ENCODE results near the gene CSNK1E.

Gene CSNK1E

DNA sequence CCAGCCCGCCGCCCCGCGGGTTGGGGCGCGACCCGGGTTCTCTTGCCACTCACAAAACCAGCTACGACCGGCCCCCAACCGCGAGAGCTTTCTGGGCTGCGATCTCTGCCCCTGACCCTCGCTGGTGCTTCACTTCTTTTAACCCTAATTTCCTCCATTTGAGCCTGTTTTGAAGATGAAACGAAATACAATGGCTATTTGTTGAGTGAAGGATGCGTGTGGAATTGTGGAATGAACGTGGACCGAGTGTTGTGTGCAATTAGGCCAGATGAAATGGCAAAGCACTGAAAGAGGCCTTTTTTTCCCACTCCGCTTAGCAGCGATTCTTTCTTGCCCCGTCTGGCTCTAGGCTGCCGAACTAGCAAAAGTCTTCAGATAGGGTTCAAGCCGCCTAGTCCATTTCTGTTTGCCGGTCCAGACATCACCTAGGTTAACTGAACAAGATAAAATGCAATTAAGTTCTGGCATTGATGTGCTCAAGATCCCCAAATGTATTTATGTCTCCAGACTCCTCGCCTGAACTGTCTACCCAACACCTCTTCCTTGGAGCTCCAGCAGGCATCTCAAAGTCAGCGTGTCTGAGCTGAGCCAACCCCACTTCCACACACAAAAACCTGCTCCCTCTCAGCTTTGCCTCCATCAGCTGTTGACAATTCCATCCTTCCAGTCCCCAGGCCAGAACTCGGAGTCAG lies 44.0 kb downstream of the CSNK1E start:
- DNase-seq, result no peak

DNA sequence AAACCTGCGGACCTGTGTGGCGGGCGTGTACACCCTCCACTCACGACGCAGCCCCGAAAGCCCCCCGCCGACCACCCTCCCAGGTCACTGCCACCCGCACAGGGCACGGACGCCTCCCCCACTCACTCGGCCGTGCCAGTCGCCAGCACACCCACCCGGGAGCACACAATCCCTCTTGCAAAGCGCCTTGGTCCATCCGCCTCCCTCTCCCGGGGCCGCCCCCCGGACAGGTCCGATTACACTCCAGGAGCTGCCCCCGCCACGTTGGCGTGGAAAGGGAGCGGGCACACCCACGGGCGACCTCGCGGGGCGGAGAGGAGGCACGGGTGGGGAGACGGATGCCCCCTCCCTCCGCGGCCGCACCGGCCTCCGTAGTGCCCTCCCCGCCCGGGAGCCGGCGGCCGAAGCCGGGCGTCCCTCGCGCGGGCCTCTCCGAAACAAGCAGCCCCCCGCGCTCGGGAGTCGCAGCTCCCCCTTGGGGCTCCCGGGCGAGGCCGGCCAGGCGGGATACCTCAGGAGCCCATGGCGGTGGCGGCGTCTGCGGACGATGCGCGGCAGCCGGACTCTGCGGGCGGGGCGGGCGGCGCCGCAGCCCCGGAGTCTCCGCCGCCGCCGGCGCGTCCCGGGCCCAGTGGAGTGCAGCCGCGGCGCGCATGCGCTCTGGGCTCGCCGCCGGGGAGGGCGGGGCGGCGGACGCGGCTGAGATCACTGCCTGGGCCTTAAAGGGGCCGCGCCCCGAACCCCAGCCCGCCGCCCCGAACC lies 44.7 kb downstream of the CSNK1E start, which contains the start of gene TMEM184B:
TMEM184B (minus strand) TSS at position 638 of the 762 bp plus-strand sequence. CDS start 25,049 bp downstream, outside the sequence.
- peak; percentile 82 for DNase-seq

DNA sequence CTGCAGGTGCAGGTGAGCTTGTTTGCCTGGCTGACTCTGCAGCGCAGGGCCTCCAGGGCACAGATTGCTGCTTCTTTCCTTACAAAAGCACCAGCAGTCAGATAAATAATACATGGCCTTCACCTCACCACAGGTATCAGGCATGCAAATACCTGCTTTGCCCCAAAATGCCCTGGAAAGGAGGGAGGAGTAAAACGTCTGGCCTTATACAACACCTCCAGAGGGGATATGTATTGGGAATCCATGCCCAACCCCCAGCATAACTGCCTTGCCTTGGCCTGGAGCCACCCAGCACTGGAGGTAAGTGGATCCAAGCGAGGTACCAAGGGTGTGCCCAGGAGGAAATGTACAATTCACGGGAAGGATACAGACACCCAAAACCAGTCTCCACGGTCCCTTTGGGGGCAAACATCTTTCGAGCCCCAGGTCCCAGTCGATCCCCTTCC lies 45.3 kb downstream of the CSNK1E start:
- DNase-seq, result no peak

GRCh38 chr22:38271101-38271500 lies 46.1 kb downstream of the CSNK1E start:
- DNase-seq, result no peak

GRCh38 chr22:38270091-38270992 lies 46.9 kb downstream of the CSNK1E start:
- no peak for DNase-seq

DNA sequence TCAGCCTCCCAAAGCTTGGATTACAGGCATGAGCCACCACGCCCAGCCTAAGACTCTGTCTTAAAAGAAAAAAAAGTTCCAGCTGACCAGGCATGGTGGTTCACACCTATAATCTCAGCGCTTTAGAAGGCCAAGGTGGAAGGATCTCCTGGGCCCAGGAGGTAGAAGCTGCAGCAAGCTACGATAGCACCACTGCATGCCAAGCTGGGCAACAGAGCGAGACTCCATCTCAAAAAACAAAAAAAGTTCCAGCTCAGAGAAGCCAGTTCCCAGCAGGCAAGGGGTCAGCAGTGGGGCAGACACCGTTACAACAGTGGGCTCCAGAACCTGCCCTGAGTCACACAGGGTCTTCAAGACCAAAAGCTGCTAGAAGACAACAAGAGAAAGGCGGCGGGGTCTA lies 47.8 kb downstream of the CSNK1E start:
- DNase-seq, result no peak

- DNase-seq, result peak; percentile 24
Observed at GRCh38 chr22:38267086-38267485, 50.1 kb downstream of the CSNK1E start.

DNA sequence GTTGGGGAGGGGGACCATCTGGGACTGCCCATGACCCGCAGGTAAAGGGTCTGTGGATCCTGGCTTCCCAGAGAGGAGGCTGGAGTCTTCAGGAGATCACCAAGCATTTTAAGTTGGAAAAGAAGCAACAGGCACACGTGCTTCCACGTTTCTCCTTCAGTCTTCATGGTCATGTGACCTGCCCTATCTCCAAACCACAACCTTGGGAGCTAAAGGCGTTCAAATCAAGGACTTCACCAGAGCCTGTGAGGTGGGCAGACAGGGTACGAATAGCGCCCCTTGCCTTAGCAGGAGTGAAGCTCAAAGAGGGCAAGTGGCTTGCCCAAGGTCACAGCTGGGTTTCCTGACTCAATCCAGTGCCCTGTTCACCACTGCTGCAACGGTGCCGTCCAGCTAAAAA lies 51.1 kb downstream of the CSNK1E start:
- DNase-seq, result no peak

GRCh38 chr22:38264322-38264843 lies 52.9 kb downstream of the CSNK1E start:
- no peak for DNase-seq

DNA sequence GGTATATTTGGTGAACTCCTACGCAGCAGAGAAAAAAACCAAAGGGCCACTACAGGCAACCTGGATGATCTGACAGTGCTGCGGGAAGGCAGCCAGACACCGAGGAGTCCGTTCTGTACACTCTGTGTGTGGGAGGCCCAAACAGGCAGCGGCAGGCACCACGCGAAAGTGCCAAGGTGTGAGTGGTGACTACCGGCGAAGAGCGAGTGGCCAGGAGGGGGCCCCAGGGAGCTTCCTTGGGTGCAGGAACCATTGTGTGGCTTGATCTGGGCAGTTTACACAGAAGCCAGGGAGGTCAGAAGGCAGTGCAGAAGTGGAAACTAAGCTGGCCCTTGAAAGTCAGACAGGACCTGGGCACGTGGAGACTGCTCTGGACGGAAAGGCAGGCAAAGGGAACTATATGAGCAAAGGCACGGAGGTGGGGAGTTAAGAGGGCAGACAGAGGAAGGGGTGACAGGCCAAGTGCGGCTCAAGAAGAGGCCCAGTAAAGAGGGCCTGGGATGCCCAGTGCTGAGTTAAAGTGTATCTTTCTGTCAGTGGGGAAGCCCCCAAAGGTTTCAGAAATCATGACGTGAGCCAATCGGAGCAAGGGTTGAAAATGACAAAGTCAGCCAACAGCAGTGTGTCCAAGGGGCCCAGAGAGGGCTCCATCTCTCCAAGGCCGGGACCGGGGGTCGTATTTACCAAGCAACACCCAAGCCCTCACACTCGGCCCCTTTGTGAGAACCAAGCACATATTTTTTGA lies 55.0 kb downstream of the CSNK1E start:
- DNase-seq, result peak; percentile 50

DNA sequence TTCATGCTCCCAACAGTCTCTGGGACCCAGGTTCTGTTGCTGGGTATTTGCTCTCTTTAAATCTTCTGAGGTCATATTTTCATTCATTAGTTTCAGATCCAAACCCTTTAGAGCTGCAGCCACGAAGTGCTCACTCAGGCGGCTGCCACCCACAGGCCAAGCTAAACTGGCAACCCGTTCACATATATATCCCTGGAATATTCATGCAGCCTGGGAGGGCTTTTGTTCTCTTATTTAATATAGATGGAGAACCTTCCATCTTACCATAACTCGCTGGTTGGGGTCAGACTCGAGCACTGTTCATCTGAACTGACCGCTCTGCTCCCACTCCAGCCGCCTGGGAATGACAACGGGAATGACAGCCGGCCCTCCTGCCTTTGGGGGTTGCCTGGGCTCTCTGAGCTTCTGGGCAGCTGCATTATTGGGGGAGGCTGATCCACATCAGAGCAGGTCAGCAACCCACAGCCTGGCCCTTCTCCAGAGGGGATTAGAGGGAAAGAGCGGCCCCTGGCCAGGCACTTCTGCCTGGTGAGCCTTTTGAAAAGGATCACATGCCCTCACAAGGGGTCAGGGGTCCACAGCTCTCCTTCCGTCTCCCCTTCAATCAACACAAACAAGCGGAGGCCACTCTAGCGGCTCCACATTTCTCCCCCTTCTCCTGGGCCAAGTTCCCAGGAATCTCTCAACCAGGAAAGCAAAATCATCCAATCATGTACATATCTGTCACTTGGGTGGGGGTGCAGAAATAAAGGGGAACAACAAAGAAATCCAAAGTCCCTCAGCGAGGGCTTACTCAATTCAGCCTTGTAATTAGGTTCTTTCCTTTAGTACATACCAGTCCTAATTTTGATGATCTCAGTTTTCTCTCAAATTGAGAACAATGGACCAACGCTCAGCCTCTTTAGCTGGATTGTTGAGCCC lies 56.2 kb downstream of the CSNK1E start:
- DNase-seq, result no peak

DNA sequence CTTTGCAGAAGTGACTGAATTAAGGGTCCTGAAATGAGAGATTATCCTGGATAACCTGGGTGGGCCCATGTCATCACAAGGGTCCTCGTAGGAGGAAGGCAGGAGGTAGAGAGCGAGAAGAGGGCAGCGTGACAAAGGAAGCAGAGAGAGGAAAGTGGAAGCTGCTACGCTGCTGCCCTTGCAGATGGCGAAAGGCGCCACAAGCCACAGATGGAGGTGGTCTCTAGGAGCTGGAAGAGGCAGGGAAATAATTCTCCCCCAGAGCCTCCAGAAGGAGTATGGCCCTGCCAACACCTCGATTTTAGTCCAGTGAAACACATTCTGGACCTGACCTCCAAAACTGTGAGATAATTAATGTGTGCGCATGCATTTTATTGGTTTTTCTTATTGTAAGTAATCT lies 57.9 kb downstream of the CSNK1E start:
- DNase-seq, result no peak

DNA sequence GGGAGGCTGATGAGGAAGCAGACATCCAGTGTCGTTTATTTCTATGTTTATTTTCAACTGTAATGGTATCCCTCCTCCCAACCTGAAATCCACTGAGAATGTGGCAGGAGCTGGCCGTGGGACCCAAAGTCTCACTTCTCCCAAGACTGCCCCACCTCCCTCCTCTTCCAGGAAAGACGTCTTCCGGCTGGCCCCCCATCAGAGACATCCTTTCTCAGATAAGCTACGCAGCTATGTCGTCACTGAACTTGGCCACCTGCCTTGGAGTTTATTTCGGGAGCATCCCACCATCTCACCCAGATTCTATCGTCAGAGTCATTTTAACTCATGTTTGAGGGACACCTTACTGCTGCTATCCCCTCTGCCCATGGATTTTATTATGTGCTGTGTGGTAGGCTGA lies 58.3 kb downstream of the CSNK1E start:
- DNase-seq, result no peak

DNA sequence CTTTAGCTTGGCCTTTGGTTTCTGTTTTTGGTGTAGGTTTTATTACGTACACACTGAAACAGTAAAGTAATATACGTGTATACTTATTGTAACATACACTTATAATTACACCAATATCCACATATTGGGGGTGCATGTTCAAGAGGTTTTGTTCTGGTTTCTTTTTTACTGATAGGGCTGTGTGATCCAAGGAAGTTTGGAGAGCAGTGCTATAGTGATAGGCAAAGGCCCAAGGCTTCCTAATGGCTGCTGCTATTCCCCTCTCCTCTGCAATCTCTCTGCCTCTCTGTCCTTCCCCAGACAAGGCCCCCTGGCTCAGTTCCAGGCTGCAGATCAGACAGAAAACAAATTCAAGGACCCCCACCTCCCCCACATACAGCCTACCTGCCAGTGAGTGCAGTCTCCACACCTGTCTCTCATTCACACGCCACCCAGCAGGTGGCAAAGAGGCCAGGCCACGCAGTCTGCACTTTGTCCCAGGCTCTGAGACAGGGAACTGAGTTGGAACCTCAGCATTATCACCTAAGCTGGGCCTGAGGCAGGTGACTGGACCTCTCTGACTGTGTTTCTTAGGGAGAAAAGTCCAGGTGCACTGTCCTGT lies 59.5 kb downstream of the CSNK1E start:
- no peak for DNase-seq

- DNase-seq, result no peak
Observed at GRCh38 chr22:38257181-38257580, 60.1 kb downstream of the CSNK1E start.

GRCh38 chr22:38255697-38256096 lies 61.5 kb downstream of the CSNK1E start:
- no peak for DNase-seq

DNA sequence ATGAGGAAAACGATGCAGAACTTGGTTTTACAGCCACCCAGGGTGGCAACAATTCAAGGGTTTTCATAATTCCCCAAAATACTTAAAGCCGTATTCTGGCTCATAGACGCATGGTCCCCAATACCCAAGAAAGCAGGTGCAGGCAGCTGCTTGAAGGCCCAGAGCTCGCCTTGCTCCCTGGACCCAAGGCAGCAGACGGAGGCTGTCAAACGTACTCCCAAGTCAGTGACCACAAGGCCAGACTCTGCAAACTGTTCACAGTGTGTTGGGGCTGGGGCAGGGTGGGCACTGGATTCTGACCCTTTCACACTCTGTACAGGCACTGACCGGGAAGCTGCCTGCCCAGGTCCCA lies 65.9 kb downstream of the CSNK1E start:
- no peak for DNase-seq

- no peak for DNase-seq
Observed at GRCh38 chr22:38250643-38251340, 66.4 kb downstream of the CSNK1E start.

- no peak for DNase-seq
Observed at GRCh38 chr22:38249803-38250642, 67.2 kb downstream of the CSNK1E start.
